H1 (cell line): ENCODE measurements around the gene FAM171A1. TPM values are rescaled to one million over a fixed set of nuclear protein-coding genes. Genes with fewer than 3 reads are reported as not detected.

ENCODE experiments used
- CTCF ChIA-PET: fragments of 300-600 bp; sonication (Branson Sonifier 250); formaldehyde crosslinking; loops from one replicate; lab custom pipeline; 2021; ENCODE audit not compliant: partially characterized antibody; lab: Charles Lee
- POLR2A ChIA-PET: fragments of 300-600 bp; sonication (Branson Sonifier 250); formaldehyde crosslinking; loops from one replicate; lab custom pipeline; 2021; ENCODE audit warnings: inconsistent platforms; ENCODE audit not compliant: partially characterized antibody; lab: Charles Lee
- DNase-seq, 2 experiments: peaks; one replicate each; pipeline versions ENCODE4 v3.0.0 to v3.0.0-alpha.2; 2010 to 2022; ENCODE audit warnings: low spot score in 2 of 2, low read depth in 1 of 2, mixed read lengths in 1 of 2
- FAIRE-seq: peaks from 2 replicates; lab custom pipeline; 2011; peaks lifted over from hg19 to GRCh38; lab: Jason Lieb, UNC
- H2AFZ ChIP-seq: 2 replicates; pipeline ENCODE4 v1.8.1; 2012; ENCODE audit warnings: low read length, inconsistent platforms
- H2AK5ac ChIP-seq: 2 replicates; pipeline ENCODE4 v1.6.1; 2013; ENCODE audit warnings: low read depth, low read length
- H2BK120ac ChIP-seq: replicated peaks from 2 replicates; pipeline ENCODE3; 2013; ENCODE audit warnings: low read depth, low read length, inconsistent platforms
- H2BK12ac ChIP-seq: 2 replicates; pipeline ENCODE4 v1.6.1; 2013; ENCODE audit warnings: low read depth, low read length
- H2BK15ac ChIP-seq: 2 replicates; pipeline ENCODE4 v1.6.1; 2013; ENCODE audit warnings: low read length
- H2BK20ac ChIP-seq: 2 replicates; pipeline ENCODE4 v1.6.1; 2013; ENCODE audit warnings: low read length
- H2BK5ac ChIP-seq: 2 replicates; pipeline ENCODE4 v1.6.1; 2013; ENCODE audit warnings: low read depth, low read length
- H3K14ac ChIP-seq: 2 replicates; pipeline ENCODE4 v1.6.1; 2013; ENCODE audit warnings: inconsistent platforms; ENCODE audit not compliant: insufficient read length
- H3K18ac ChIP-seq: 2 replicates; pipeline ENCODE4 v1.6.1; 2013; ENCODE audit warnings: low read length; ENCODE audit errors: extremely low read depth
- H3K23ac ChIP-seq: 2 replicates; pipeline ENCODE4 v1.6.1; 2013; ENCODE audit warnings: inconsistent platforms; ENCODE audit not compliant: insufficient read length
- H3K23me2 ChIP-seq: 2 replicates; pipeline ENCODE4 v1.6.1; 2013; ENCODE audit warnings: low read depth, low read length
- H3K27ac ChIP-seq: 2 replicates; pipeline ENCODE4 v1.6.1; 2011; ENCODE audit warnings: low read depth, low read length, inconsistent platforms
- H3K27me3 ChIP-seq, 4 experiments: replicated peaks in 1 of 4; 1 replicate in 1 of 4; 2 replicates in 3 of 4; pipeline versions ENCODE4 v1.6.1 to v1.8.1; 2011 to 2013; ENCODE audit warnings: low read length in 3 of 4, mild to moderate bottlenecking in 3 of 4, inconsistent platforms in 2 of 4, mixed read lengths in 2 of 4, moderate library complexity in 1 of 4; ENCODE audit not compliant: control insufficient read depth in 3 of 4, insufficient read depth in 3 of 4; ENCODE audit errors: extremely low read depth in 1 of 4
- H3K36me3 ChIP-seq, 4 experiments: 2 replicates each; pipeline versions ENCODE4 v1.6.1 to v1.8.1; 2011 to 2013; ENCODE audit warnings: mild to moderate bottlenecking in 4 of 4, low read length in 3 of 4, moderate library complexity in 2 of 4, control low read depth in 1 of 4, inconsistent platforms in 1 of 4; ENCODE audit not compliant: insufficient read depth in 4 of 4, control insufficient read depth in 2 of 4
- H3K4ac ChIP-seq: replicated peaks from 2 replicates; pipeline ENCODE3; 2013; ENCODE audit warnings: low read length, low read depth, mixed read lengths, inconsistent platforms; ENCODE audit not compliant: insufficient read length
- H3K4me1 ChIP-seq, 4 experiments: replicated peaks in 1 of 4; 1 replicate in 1 of 4; 2 replicates in 3 of 4; pipeline versions ENCODE4 v1.6.1 to v1.8.1; 2011 to 2013; ENCODE audit warnings: low read length in 3 of 4, inconsistent platforms in 2 of 4, mixed read lengths in 1 of 4; ENCODE audit not compliant: insufficient read depth in 4 of 4, control insufficient read depth in 3 of 4
- H3K4me2 ChIP-seq, 2 experiments: 2 replicates each; pipeline versions ENCODE4 v1.6.1 to v1.8.1; 2011 to 2013; ENCODE audit warnings: low read depth in 2 of 2, low read length in 2 of 2, control low read depth in 1 of 2, inconsistent platforms in 1 of 2, mild to moderate bottlenecking in 1 of 2; ENCODE audit not compliant: insufficient read depth in 1 of 2
- H3K4me3 ChIP-seq, 4 experiments: fragments of 200-600, 300-600 bp in 1 of 4; sonication (generic), shearing (Covaris generic), sonication (Bioruptor Twin) in 1 of 4; 2 replicates each; pipeline versions ENCODE4 v1.5.1 to v1.8.1; 2011 to 2016; ENCODE audit warnings: low read length in 4 of 4, low read depth in 3 of 4, control low read depth in 2 of 4, inconsistent platforms in 2 of 4, mild to moderate bottlenecking in 2 of 4, mixed read lengths in 1 of 4, moderate library complexity in 1 of 4; ENCODE audit not compliant: insufficient read depth in 2 of 4; ENCODE audit errors: extremely low read depth in 1 of 4
- H3K56ac ChIP-seq: replicated peaks from 2 replicates; pipeline ENCODE3; 2013; ENCODE audit warnings: low read depth, mild to moderate bottlenecking, mixed read lengths, low read length, inconsistent platforms; ENCODE audit not compliant: insufficient read length
- H3K79me1 ChIP-seq: 2 replicates; pipeline ENCODE4 v1.6.1; 2013; ENCODE audit warnings: low read depth, low read length, control low read depth
- H3K79me2 ChIP-seq, 2 experiments: 2 replicates each; pipeline versions ENCODE4 v1.6.1 to v1.8.1; 2012 to 2013; ENCODE audit warnings: low read length in 2 of 2, mild to moderate bottlenecking in 2 of 2, inconsistent platforms in 1 of 2; ENCODE audit not compliant: insufficient read depth in 2 of 2, control insufficient read depth in 1 of 2
- H3K9ac ChIP-seq, 4 experiments: replicated peaks in 1 of 4; 1 replicate in 1 of 4; 2 replicates in 3 of 4; pipeline versions ENCODE4 v1.6.1 to v1.8.1; 2011 to 2013; ENCODE audit warnings: low read depth in 3 of 4, low read length in 3 of 4, control low read depth in 2 of 4, mild to moderate bottlenecking in 2 of 4, moderate library complexity in 2 of 4, inconsistent platforms in 1 of 4; ENCODE audit errors: extremely low read depth in 1 of 4
- H3K9me3 ChIP-seq, 2 experiments: 2 replicates each; pipeline versions ENCODE4 v1.6.1 to v1.8.1; 2012 to 2013; ENCODE audit warnings: mild to moderate bottlenecking in 2 of 2, moderate library complexity in 2 of 2, control low read depth in 1 of 2, inconsistent platforms in 1 of 2, low read depth in 1 of 2, low read length in 1 of 2, mixed read lengths in 1 of 2; ENCODE audit not compliant: insufficient read depth in 2 of 2
- H4K20me1 ChIP-seq, 2 experiments: replicated peaks in 1 of 2; 2 replicates each; pipeline versions ENCODE3 to v1.8.1; 2011 to 2013; ENCODE audit warnings: inconsistent platforms in 2 of 2, low read length in 2 of 2, mild to moderate bottlenecking in 1 of 2; ENCODE audit not compliant: insufficient read depth in 2 of 2, control insufficient read depth in 1 of 2
- H4K5ac ChIP-seq: 2 replicates; pipeline ENCODE4 v1.6.1; 2013; ENCODE audit warnings: low read length, low read depth, mixed read lengths, inconsistent platforms; ENCODE audit not compliant: insufficient read length
- H4K8ac ChIP-seq: 2 replicates; pipeline ENCODE4 v1.8.0; 2013; ENCODE audit warnings: mild to moderate bottlenecking, moderate library complexity, low read length, inconsistent platforms; ENCODE audit not compliant: insufficient read depth; ENCODE audit errors: extremely low read depth
- H4K91ac ChIP-seq: replicated peaks from 2 replicates; pipeline ENCODE3; 2013; ENCODE audit warnings: low read length, mixed read lengths, inconsistent platforms; ENCODE audit not compliant: insufficient read length
- BACH1 ChIP-seq: IDR thresholded peaks from 2 replicates; pipeline ENCODE4 v1.6.1; 2012; ENCODE audit warnings: low read length, improper control_type of control experiment
- CBX5 ChIP-seq: fragments of 300-800, 300-1000 bp; sonication (generic); IDR thresholded peaks from 2 replicates; pipeline ENCODE4 v1.7.1; 2016; ENCODE audit warnings: antibody characterized with exemption, low read length, low read depth
- CTBP2 ChIP-seq: IDR thresholded peaks from 2 replicates; pipeline ENCODE4 v1.7.0; 2011; ENCODE audit warnings: borderline replicate concordance, mild to moderate bottlenecking, moderate library complexity, mixed read lengths, low read length; ENCODE audit not compliant: insufficient read depth, insufficient read length
- EZH2 ChIP-seq: fragments of 200-600 bp; sonication (generic); IDR thresholded peaks from 2 replicates; pipeline ENCODE4 v1.7.1; 2012; ENCODE audit warnings: low read depth, mild to moderate bottlenecking, moderate library complexity, low read length, inconsistent platforms; ENCODE audit not compliant: severe bottlenecking
- GTF2F1 ChIP-seq: IDR thresholded peaks from 2 replicates; pipeline ENCODE4 v1.6.1; 2012; ENCODE audit warnings: low read depth, low read length, improper control_type of control experiment, borderline replicate concordance
- NRF1 ChIP-seq: IDR thresholded peaks from 2 replicates; pipeline ENCODE4 v1.6.1; 2011; ENCODE audit warnings: mild to moderate bottlenecking, low read depth, low read length, improper control_type of control experiment
- PHF8 ChIP-seq: fragments of 200-600 bp; sonication (generic); conservative IDR thresholded peaks from 2 replicates; pipeline ENCODE4 v1.7.1; 2012; ENCODE audit warnings: low read depth, mild to moderate bottlenecking, inconsistent platforms, low read length, moderate library complexity
- POLR2A ChIP-seq, 2 experiments: IDR thresholded peaks; 1 replicate in 1 of 2; 2 replicates in 1 of 2; pipeline ENCODE4 v1.6.1; 2011; ENCODE audit warnings: low read depth in 2 of 2, low read length in 2 of 2, mild to moderate bottlenecking in 2 of 2; ENCODE audit errors: control extremely low read depth in 1 of 2
- POLR2AphosphoS5 ChIP-seq: IDR thresholded peaks from 2 replicates; pipeline ENCODE4 v1.6.1; 2011; ENCODE audit warnings: low read depth, low read length
- SIN3A ChIP-seq, 2 experiments: IDR thresholded peaks in 1 of 2; conservative IDR thresholded peaks in 1 of 2; 2 replicates each; pipeline ENCODE4 v1.6.1; 2011 to 2012; ENCODE audit warnings: low read length in 2 of 2, improper control_type of control experiment in 1 of 2, low read depth in 1 of 2, mild to moderate bottlenecking in 1 of 2
- SIRT6 ChIP-seq: IDR thresholded peaks from one replicate; pipeline ENCODE4 v1.7.1; 2012; ENCODE audit warnings: low read length, inconsistent platforms
- SP2 ChIP-seq: IDR thresholded peaks from 2 replicates; pipeline ENCODE4 v1.6.1; 2012; ENCODE audit warnings: mild to moderate bottlenecking, low read length, inconsistent platforms
- TCF12 ChIP-seq: IDR thresholded peaks from 2 replicates; pipeline ENCODE4 v1.6.1; 2011; ENCODE audit warnings: low read depth, mild to moderate bottlenecking, low read length
- WGBS, 2 experiments: shearing (Covaris generic) in 1 of 2; methylation state at CpG; one replicate each; pipeline versions ENCODE4 v1.1.6 to v1.1.7; 2013 to 2015; ENCODE audit warnings: low lambda C conversion rate in 2 of 2, mixed read lengths in 2 of 2, inconsistent platforms in 1 of 2, low coverage in 1 of 2, missing lambda C conversion rate in 1 of 2; ENCODE audit not compliant: insufficient replicate concordance in 2 of 2, insufficient coverage in 1 of 2, insufficient read length in 1 of 2; ENCODE audit errors: extremely low coverage in 1 of 2, missing lambda C conversion rate in 1 of 2; 5-methylcytosine and 5-hydroxymethylcytosine counted together
- polyA plus RNA-seq, 7 experiments: library from polyadenylated mRNA; depleted of rRNA in 3 of 7; stranded (reverse) in 5 of 7; unstranded in 2 of 7; fragments of >200 nt in 5 of 7; fragments of 200-250 nt in 2 of 7; gene quantifications; 1 replicate in 5 of 7; 2 replicates in 1 of 7; 4 replicates in 1 of 7; pipeline versions ENCODE4 v1.2.1 to v1.2.3, GENCODE V29; 2011 to 2013; ENCODE audit warnings: missing spikeins in 2 of 7, mixed read lengths in 2 of 7
- total RNA-seq: library from RNA; stranded (reverse); fragmentation: NEBNext Ultra II Directional; extraction: Animal tissue kit (Norgen Biotek cat#: 25700); gene quantifications from 2 replicates; pipeline ENCODE4 v1.2.1, GENCODE V29; 2021

Gene FAM171A1
- total and polyA plus RNA-seq, 2 of the 8 experiments (the other 6 are each of a cell fraction or from before 2014, with no cell fraction given) = 26.6 to 42.1 TPM

- FAIRE-seq = no peak
- POLR2A ChIA-PET = no interaction called here
- H3K27me3 ChIP-seq = no peaks in the 10 kb centered on the region
Observed at GRCh38 chr10:15305161-15305560, 65.9 kb downstream of the FAM171A1 start.

More at GRCh38 chr10:15305161-15305560, 65.9 kb downstream of the FAM171A1 start:
- H4K5ac ChIP-seq = no peak overlapping the region
- no peak overlapping the region for H2BK5ac ChIP-seq
- no peaks in the 10 kb centered on the region; the same call in 1 of the 2 replicates for H3K79me1 ChIP-seq
- no peak overlapping the region for H3K9ac ChIP-seq
- H3K4ac ChIP-seq = no peak overlapping the region
- H2BK20ac ChIP-seq = no peak overlapping the region
- CTCF ChIA-PET = no interaction called here
- no peak overlapping the region for H2AK5ac ChIP-seq
- H4K20me1 ChIP-seq = peaks cover 0 to 3% of the 10 kb centered on the region in 2 experiments
- WGBS, 2 experiments = 91% methylated on average over 2 of the region's 2 CpGs; no CpG with 5 or more reads in 1 of the 2 experiments
- no peak overlapping the region for H3K4me2 ChIP-seq
- no peaks in the 10 kb centered on the region for H3K9me3 ChIP-seq
- H2BK15ac ChIP-seq = no peak overlapping the region
- H2AFZ ChIP-seq = no peak overlapping the region
- TF ChIP-seq SIRT6 (no peak), NRF1 (no peak), SP2 (no peak), BACH1 (no peak), POLR2AphosphoS5 (no peak), CTBP2 (no peak), GTF2F1 (no peak), CBX5 (no peak), SIN3A (conservative IDR thresholded peaks at IDR 0.05 in 1 of 2, IDR thresholded peaks at IDR 0.05 in 1 of 2; ENCODE audit: low read depth in 1 of 2, low read length in 2 of 2) (no peak), EZH2 (no peak), TCF12 (no peak), PHF8 (no peak), POLR2A (IDR thresholded peaks at IDR 0.05; ENCODE audit: control extremely low read depth in 1 of 2, low read depth in 2 of 2, low read length in 2 of 2) (no peak)
- H3K4me3 ChIP-seq = no peak overlapping the region
- H3K27ac ChIP-seq = no peak overlapping the region
- no peak overlapping the region for H4K91ac ChIP-seq
- H3K18ac ChIP-seq = no peak overlapping the region
- H3K23ac ChIP-seq = no peak overlapping the region
- no peaks in the 10 kb centered on the region for H3K4me1 ChIP-seq
- no peak overlapping the region for H2BK12ac ChIP-seq
- no peak overlapping the region for H3K56ac ChIP-seq
- H3K14ac ChIP-seq = no peak overlapping the region
- DNase-seq = no peak
- no peak overlapping the region for H2BK120ac ChIP-seq
- H3K36me3 ChIP-seq = no peaks in the 10 kb centered on the region
- H3K23me2 ChIP-seq = no peaks in the 10 kb centered on the region
- 0 out of 4 replicates have a peak, but pooled peaks cover 0 to 3% of the 10 kb centered on the region in 2 experiments for H3K79me2 ChIP-seq
- no peak overlapping the region for H4K8ac ChIP-seq
